Tibial artery (tissue), 4 donors: Measurements from ENCODE around the gene CALML6.

Experiments
- DNase-seq, 2 donors: peaks; one replicate each; pipeline ENCODE4 v3.0.0-alpha.2; 2019
- H3K27ac ChIP-seq, 2 donors: fragments of 200-600 bp; sonication (generic) in 1 of 2; 1 replicate in 1 of 2; 2 replicates in 1 of 2; pipeline ENCODE4 v1.5.1; 2018 to 2019; ENCODE audit warnings: mild to moderate bottlenecking in 1 of 2
- H3K27me3 ChIP-seq, 2 donors: fragments of 200-600 bp; sonication (generic) in 1 of 2; one replicate each; pipeline versions ENCODE4 v1.5.1 to v1.6.0; 2016 to 2019
- H3K36me3 ChIP-seq, 3 donors: fragments of 200-600 bp; sonication (generic) in 2 of 3; one replicate each; pipeline ENCODE4 v1.5.1; 2016 to 2019; ENCODE audit warnings: mild to moderate bottlenecking in 2 of 3
- H3K4me1 ChIP-seq, 4 donors: fragments of 200-600 bp; sonication (generic) in 2 of 4; 1 replicate in 3 of 4; 2 replicates in 1 of 4; pipeline ENCODE4 v1.5.1; 2016 to 2019
- H3K4me3 ChIP-seq, 2 donors: fragments of 200-600 bp; sonication (generic) in 1 of 2; 1 replicate in 1 of 2; 2 replicates in 1 of 2; pipeline ENCODE4 v1.5.1; 2018 to 2019; ENCODE audit warnings: mild to moderate bottlenecking in 2 of 2
- H3K9me3 ChIP-seq, 3 donors: fragments of 200-600 bp; sonication (generic) in 1 of 3; one replicate each; pipeline ENCODE4 v1.5.1; 2016 to 2019
- intact Hi-C: fragments of 100-400 bp; cut with DNase I; formaldehyde crosslinking; loops from one replicate; pipeline ENCODE4 v1.15.0; 2023; ENCODE audit warnings: low total_unique reads
- TF ChIP-seq, protein P1 (sequence below), 2 experiments: fragments of 200-600 bp in 1 of 2; fragments of 450-650 bp in 1 of 2; IDR thresholded peaks; one replicate each; pipeline ENCODE4 v1.5.1; 2017 to 2019; ENCODE audit warnings: antibody characterized with exemption in 2 of 2, mild to moderate bottlenecking in 1 of 2, moderate library complexity in 1 of 2

CALML6 gene

DNA sequence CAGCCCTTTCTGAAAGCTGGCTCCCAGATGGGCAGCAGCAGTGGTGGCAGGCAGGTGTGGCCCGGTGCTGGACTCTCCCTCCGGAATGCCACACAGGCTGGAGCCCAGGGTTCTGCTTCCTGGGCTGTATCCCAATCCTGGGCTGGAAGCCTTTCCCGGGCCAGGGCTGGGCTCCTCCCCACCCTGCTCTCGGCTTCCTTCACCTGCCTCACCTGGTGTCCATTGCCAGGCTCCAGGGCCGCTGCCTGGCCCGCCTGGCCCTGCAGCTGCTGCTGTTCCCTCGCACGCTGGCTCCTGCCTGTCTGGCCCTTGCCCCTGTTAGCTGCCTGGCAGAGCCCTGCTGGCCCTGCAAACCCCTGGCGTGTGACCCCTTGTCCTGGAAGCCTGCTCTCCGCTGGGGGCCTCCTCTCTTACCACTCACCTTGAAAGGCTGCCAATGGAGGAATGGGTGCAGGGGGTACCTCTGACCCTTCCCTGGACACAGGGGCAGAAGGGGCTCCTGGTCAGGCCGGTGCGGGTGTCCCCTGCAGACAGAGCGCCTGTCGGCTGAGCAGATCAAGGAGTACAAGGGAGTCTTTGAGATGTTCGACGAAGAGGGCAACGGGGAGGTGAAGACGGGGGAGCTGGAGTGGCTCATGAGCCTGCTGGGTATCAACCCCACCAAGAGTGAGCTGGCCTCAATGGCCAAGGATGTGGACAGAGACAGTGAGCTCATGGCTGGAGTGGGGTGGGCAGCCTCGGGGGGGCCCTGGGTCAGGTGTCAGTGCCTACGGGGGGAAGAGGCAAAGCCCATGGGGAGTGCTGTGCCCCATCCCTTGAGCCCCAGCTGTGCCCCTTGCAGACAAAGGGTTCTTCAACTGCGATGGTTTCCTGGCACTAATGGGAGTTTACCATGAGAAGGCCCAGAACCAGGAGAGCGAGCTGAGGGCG is 1.1 kb downstream of the CALML6 start:
- Histone ChIP-seq H3K27ac (no peak overlapping the region), H3K36me3 (no peaks in the 10 kb centered on the region), H3K4me1 (peaks cover 0 to 20% (median 16%) of the 10 kb centered on the region in 4 donors), H3K4me3 (no peak overlapping the region), H3K27me3 (peaks cover 0 to 32% of the 10 kb centered on the region in 2 donors), H3K9me3 (no peaks in the 10 kb centered on the region)
- no peak for DNase-seq
- intact Hi-C loops = no loop called here
- TF ChIP-seq, protein P1, sequence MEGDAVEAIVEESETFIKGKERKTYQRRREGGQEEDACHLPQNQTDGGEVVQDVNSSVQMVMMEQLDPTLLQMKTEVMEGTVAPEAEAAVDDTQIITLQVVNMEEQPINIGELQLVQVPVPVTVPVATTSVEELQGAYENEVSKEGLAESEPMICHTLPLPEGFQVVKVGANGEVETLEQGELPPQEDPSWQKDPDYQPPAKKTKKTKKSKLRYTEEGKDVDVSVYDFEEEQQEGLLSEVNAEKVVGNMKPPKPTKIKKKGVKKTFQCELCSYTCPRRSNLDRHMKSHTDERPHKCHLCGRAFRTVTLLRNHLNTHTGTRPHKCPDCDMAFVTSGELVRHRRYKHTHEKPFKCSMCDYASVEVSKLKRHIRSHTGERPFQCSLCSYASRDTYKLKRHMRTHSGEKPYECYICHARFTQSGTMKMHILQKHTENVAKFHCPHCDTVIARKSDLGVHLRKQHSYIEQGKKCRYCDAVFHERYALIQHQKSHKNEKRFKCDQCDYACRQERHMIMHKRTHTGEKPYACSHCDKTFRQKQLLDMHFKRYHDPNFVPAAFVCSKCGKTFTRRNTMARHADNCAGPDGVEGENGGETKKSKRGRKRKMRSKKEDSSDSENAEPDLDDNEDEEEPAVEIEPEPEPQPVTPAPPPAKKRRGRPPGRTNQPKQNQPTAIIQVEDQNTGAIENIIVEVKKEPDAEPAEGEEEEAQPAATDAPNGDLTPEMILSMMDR (IDR thresholded peaks at IDR 0.05) = no peak

DNA sequence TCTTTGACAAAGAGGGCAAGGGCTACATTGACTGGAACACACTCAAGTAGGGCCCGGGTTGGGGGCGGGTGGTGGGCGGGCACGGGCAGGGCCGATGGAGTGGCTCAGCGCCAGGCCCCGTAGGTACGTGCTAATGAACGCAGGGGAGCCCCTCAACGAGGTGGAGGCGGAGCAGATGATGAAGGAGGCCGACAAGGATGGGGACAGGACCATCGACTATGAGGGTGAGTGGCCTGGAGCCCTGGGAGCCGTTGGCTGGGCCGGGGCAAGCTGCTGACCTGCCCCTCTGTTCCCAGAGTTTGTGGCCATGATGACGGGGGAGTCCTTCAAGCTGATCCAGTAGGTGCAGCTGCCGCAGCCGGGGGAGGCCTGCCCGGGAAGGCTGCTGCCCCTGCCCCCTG is 1.8 kb downstream of the CALML6 start:
- H3K27ac ChIP-seq = no peak overlapping the region
- H3K4me3 ChIP-seq = no peak overlapping the region
- H3K27me3 ChIP-seq = peaks cover 0 to 32% of the 10 kb centered on the region in 2 donors
- H3K36me3 ChIP-seq = no peaks in the 10 kb centered on the region
- H3K9me3 ChIP-seq = no peaks in the 10 kb centered on the region
- peaks cover 0 to 20% (median 16%) of the 10 kb centered on the region in 4 donors for H3K4me1 ChIP-seq
- intact Hi-C loops = no loop called here
- no peak for DNase-seq
- TF ChIP-seq, protein P1 (IDR thresholded peaks at IDR 0.05) = no peak

GRCh38 chr1:1917304-1917976 is 2.4 kb downstream of the CALML6 start:
- intact Hi-C loops = no loop called here
- Histone ChIP-seq H3K27me3 (peaks cover 0 to 32% of the 10 kb centered on the region in 2 donors), H3K4me3 (no peak overlapping the region), H3K9me3 (no peaks in the 10 kb centered on the region), H3K36me3 (no peaks in the 10 kb centered on the region), H3K27ac (no peak overlapping the region), H3K4me1 (peaks cover 0 to 20% (median 16%) of the 10 kb centered on the region in 4 donors)
- TF ChIP-seq, protein P1 (IDR thresholded peaks at IDR 0.05) = no peak
- DNase-seq = no peak

DNA sequence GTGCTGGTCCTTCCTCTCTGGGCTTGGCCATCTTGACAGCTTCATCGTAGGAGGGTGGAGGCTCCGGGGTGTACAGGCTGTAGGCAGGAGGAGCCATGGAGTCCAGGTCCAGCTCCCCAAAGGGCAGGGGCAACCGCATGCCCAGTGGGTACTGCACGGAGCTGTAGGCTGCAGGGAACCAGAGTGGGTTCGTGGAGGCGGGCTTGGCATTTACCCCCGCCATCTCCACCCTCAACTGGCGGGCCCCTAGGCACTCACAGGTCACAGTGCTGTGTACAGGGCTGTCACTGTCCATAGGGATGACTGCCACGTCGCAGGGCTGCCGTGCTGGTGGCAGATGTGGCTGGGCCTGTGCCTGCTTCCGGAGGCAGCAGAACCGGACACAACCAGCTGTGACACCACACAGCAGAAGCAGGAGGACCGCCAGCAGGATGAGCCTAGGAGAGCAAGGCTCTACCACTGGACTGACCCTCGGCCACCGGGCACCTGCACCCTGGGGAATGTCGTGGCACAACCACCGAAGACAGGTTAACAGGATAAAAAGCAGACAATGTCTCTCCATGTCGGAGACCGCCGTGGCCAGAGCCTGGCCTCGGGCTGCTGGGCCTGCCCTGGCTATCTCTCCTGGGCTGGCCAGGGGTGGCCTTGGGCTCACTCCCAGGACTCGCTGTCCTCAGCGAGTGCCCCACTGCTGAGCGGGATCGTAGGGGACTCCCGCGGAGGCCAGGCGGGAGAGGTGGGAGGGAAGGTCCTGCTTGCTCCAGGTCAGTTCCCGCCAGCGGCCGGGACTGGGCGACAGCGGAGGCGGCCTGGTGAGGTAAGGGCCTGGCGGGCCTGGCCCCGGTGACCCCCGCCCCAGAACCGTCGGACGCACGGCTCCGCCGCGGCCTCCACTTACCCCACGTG is 3.2 kb downstream of the CALML6 start:
- Histone ChIP-seq H3K36me3 (no peaks in the 10 kb centered on the region), H3K4me1 (peaks cover 0 to 20% (median 16%) of the 10 kb centered on the region in 4 donors), H3K4me3 (peak overlapping the region; percentile 51 to 59)

More for the DNA sequence above, 3.2 kb downstream of the CALML6 start:
- H3K27ac ChIP-seq = peak overlapping the region in 1 of 2 donors; percentile 18
- H3K27me3 ChIP-seq = peaks cover 0 to 32% of the 10 kb centered on the region in 2 donors
- no peak for DNase-seq
- H3K9me3 ChIP-seq = no peaks in the 10 kb centered on the region
- intact Hi-C loops = no loop called here
- TF ChIP-seq, protein P1 (IDR thresholded peaks at IDR 0.05) = no peak
